GM12873 (cell line): ENCODE data around the gene WASF1.

Experiments
- CTCF ChIP-seq: IDR thresholded peaks from 2 replicates; pipeline ENCODE4 v1.5.1; 2012; ENCODE audit warnings: low read depth, mild to moderate bottlenecking, moderate library complexity, low read length, control low read depth; ENCODE audit not compliant: insufficient read depth; ENCODE audit errors: missing control alignments

Gene WASF1

DNA sequence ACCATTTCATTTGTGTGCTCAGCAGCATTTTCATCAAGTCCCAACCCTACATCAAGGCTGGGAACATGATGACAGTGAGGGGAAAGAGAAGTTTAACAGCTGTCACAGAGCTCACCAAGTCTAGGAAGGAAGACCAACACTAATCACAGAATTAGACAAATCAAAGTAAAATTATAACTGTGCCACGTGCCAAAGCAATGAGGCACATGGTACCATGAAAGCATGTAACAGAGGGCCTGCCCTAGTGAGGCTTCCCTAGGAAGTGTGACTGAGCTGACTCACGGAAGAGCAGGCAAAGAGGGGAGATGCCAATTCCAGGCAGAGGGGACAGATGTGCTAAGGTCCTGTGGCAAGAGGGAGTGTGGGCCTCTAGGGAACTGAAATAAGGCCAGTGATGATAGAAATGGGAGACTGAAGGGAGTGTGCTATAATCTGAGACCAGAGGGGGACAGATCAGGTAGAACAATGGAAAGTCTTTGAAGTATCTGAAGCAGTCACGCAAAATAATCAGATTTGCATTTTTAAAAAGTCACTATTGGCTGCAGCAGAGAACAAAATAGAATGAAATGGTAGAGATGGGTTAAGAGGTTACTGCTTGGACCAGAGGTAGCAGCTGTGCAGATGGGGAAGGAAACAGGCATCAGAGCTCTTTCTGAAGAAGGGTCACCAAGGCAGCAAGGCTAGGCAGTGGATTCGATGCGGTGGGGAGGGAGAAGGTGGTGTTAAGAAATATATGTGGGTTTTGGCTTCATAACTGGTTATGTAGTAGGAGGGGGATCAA is 114.5 kb downstream of the WASF1 start:
- no peak for TF ChIP-seq CTCF

DNA sequence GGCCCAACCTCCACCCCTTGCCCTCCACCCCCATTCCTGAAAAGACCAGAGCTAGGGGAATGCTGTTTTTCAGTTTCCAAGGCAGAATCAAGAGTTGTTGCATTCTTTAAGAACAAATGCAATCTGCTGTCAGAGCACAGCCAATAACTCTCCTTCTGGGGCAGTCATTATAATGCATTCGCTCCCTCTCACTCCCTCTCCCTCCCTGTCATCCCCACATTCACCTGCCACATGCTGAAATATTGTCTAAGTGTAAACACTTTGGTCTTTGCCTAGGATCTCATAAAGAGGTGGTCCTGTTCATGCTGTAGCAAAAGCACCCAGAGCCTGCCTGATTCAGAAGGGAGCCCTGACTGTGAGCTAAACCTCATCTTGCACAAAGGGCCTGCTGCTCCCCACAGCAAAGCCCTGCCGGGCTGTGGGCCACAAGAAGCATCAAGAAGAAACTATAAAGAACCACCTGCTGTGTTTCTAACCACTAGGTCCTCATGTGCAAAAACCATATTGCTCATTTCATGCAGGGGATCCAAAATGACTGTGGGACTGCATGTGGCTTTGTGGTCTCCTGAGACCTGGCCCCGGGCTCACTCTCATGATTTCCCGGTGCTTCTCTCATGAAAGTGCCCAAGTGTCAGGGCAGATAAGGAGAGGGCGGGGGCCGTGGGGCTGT is 115.7 kb downstream of the WASF1 start:
- no peak for TF ChIP-seq CTCF

GRCh38 chr6:110055387-110055735 is 124.1 kb downstream of the WASF1 start:
- TF ChIP-seq CTCF, result no peak

DNA sequence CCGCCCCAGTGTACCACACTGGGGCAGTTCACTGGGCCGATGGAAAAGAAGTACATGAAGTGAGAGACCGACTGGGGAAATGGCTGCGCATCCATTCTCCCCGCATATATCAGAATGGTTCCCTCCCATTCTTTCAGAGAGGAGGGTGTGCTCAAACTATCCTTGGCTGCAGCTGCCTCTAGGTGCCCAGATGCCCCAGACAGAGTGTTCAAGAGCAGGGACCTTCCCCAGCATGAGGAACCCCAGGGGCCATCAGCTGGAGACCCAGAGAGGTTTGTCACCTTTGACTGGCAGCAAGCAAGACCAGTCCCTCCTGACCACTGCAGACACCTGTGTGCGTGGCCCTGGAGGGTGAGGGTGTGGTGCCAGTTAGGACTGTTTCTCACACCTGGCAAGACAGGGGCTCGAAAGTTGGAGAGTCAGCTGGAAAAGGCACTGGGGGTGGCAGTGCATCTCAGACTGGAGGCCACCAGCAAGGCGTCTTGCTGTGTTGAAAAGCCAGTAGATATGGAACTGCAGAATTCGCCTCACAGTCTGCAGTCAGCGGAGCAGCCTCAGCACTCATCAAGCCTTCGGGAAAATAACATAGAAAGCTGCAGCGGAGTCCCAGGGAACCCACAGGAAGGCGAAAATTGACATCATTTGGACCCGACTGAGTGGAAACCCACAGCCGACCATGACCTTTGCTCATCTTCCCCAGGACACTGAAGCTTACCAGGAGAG is 124.6 kb downstream of the WASF1 start:
- TF ChIP-seq CTCF, result no peak

DNA sequence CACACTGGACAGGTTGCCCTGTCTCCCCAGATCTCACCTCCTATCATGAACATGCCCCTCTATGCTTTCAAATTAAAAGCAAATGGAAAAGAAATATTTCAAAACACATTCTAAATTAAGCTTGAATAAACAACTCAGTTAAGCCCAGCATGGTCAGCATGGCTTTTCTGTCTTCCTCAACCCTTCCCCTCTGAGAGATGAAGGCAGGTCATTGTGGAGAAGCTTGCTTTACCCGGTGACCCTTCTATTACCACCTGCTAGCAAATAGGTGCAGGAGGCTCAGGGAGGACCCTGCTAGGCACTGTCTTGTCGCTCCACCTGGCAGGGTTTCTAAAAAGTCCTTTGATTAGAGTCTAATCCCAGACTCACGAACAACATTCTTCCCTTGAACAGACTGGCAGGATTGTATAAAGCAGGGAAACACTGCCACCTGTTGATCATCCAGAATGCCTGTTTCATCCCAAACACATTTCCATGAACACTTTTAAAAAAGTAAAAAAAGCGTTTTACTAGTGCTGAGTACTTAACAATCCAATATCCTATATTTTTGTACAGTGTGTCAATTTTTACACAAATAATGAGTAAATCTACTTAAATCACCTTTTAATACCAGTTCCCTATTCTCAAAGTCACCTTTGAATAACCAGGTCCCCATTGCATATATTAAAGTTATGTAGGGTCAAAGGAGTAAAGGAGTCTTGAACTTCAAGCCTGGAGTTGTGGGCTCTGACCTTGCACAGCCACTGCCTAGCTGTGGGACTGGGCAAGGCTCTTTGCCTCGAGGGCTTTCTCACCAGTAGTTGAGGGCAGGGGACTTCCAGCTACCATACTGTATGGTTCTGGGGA is 125.9 kb downstream of the WASF1 start:
- peak; percentile 63 for TF ChIP-seq CTCF

GRCh38 chr6:110050440-110050813 is 129.0 kb downstream of the WASF1 start:
- no peak for TF ChIP-seq CTCF
